Measurements from ENCODE around the gene NPC1L1.

DNA sequence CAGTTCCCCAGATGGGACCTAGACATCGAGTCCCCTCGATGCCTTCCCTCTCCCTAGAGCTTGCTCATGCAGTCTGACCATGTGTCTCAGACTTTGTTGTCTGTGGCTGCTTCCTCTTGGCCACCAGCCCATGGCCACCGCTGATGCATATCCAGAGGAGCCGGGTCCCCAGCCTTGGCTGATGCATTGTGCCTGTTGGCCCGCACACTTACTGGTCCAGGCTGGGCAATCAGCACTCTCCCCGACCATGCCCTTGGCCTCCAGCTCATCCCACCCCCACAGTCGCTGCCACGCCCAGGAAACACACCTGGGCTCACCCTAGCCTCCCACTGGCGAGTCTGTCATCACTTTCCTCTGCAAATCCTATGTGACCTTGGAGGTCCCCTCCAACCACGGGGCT lies 10.1 kb downstream of the NPC1L1 start:
- TF ChIP-seq, protein P1, sequence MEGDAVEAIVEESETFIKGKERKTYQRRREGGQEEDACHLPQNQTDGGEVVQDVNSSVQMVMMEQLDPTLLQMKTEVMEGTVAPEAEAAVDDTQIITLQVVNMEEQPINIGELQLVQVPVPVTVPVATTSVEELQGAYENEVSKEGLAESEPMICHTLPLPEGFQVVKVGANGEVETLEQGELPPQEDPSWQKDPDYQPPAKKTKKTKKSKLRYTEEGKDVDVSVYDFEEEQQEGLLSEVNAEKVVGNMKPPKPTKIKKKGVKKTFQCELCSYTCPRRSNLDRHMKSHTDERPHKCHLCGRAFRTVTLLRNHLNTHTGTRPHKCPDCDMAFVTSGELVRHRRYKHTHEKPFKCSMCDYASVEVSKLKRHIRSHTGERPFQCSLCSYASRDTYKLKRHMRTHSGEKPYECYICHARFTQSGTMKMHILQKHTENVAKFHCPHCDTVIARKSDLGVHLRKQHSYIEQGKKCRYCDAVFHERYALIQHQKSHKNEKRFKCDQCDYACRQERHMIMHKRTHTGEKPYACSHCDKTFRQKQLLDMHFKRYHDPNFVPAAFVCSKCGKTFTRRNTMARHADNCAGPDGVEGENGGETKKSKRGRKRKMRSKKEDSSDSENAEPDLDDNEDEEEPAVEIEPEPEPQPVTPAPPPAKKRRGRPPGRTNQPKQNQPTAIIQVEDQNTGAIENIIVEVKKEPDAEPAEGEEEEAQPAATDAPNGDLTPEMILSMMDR (IDR thresholded peaks at IDR 0.05 in 4 of 5, conservative IDR thresholded peaks at IDR 0.05 in 1 of 5): no peak
- TF ChIP-seq POLR2A (IDR thresholded peaks at IDR 0.05): no peak
